HG02642 (cell line): ENCODE measurements around the gene ABCC6.
"Not testable (repeated sequence)": the region's sequence is repeated elsewhere in the genome, so short reads cannot be mapped to it uniquely, and the experiment has no call there.

Experiments
- ATAC-seq: cut with Tn5 transposase; IDR thresholded peaks from one replicate; pipeline ENCODE4 v1.9.1; 2021; ENCODE audit warnings: mild to moderate bottlenecking; ENCODE audit not compliant: unreplicated experiment, poor library complexity

The ABCC6 gene

GRCh38 chr16:16122264-16122663, 101.0 kb downstream of the ABCC6 start:
- ATAC-seq: no peak

GRCh38 chr16:16121185-16121727, 102.0 kb downstream of the ABCC6 start:
- no peak for ATAC-seq

GRCh38 chr16:16120382-16121184, 102.7 kb downstream of the ABCC6 start:
- ATAC-seq: no peak

- ATAC-seq: no peak
Measured at GRCh38 chr16:16120044-16120381, 103.3 kb downstream of the ABCC6 start.

- no peak for ATAC-seq
Measured at GRCh38 chr16:16118337-16118736, 105.0 kb downstream of the ABCC6 start.

GRCh38 chr16:16116841-16117240, 106.5 kb downstream of the ABCC6 start:
- ATAC-seq: no peak

- no peak for ATAC-seq
Measured at GRCh38 chr16:16113076-16113475, 110.2 kb downstream of the ABCC6 start.

- no peak for ATAC-seq
Measured at GRCh38 chr16:16112450-16113053, 110.7 kb downstream of the ABCC6 start.

- no peak for ATAC-seq
Measured at GRCh38 chr16:16111639-16112038, 111.7 kb downstream of the ABCC6 start.

- no peak for ATAC-seq
Measured at GRCh38 chr16:16110111-16110490, 113.2 kb downstream of the ABCC6 start.

GRCh38 chr16:16109453-16110110, 113.7 kb downstream of the ABCC6 start:
- ATAC-seq: no peak

- no peak for ATAC-seq
Measured at GRCh38 chr16:16108759-16109158, 114.5 kb downstream of the ABCC6 start.

GRCh38 chr16:16107839-16108238, 115.5 kb downstream of the ABCC6 start:
- no peak for ATAC-seq

GRCh38 chr16:16106466-16106865, 116.8 kb downstream of the ABCC6 start:
- no peak for ATAC-seq

- ATAC-seq: no peak
Measured at GRCh38 chr16:16105646-16106045, 117.6 kb downstream of the ABCC6 start.

GRCh38 chr16:16104804-16105141, 118.5 kb downstream of the ABCC6 start:
- ATAC-seq: not testable (repeated sequence)

- ATAC-seq: not testable (repeated sequence)
Measured at GRCh38 chr16:16104132-16104803, 119.0 kb downstream of the ABCC6 start.

- ATAC-seq: no peak
Measured at GRCh38 chr16:16102738-16103137, 120.6 kb downstream of the ABCC6 start.

GRCh38 chr16:16101585-16101984, 121.7 kb downstream of the ABCC6 start:
- ATAC-seq: no peak

GRCh38 chr16:16100631-16101030, 122.7 kb downstream of the ABCC6 start:
- ATAC-seq: no peak

GRCh38 chr16:16099320-16099719, 124.0 kb downstream of the ABCC6 start:
- no peak for ATAC-seq
